Ovary (tissue), 3 donors: Measurements from ENCODE around the gene MAGI1.

Experiments used
- POLR2A ChIP-seq: fragments of 450-650 bp; IDR thresholded peaks from one replicate; pipeline ENCODE4 v1.6.1; 2017; ENCODE audit warnings: antibody characterized with exemption, mild to moderate bottlenecking, moderate library complexity
- TF ChIP-seq, protein P1 (sequence below), 3 donors: fragments of 450-650 bp in 2 of 3; fragments of 200-600 bp in 1 of 3; IDR thresholded peaks; one replicate each; pipeline versions ENCODE4 v1.5.1 to v1.8.0; 2016 to 2022; ENCODE audit warnings: antibody characterized with exemption in 3 of 3, mild to moderate bottlenecking in 1 of 3
- donor health status: DM: no; HTN: no; CAD: no.

DNA sequence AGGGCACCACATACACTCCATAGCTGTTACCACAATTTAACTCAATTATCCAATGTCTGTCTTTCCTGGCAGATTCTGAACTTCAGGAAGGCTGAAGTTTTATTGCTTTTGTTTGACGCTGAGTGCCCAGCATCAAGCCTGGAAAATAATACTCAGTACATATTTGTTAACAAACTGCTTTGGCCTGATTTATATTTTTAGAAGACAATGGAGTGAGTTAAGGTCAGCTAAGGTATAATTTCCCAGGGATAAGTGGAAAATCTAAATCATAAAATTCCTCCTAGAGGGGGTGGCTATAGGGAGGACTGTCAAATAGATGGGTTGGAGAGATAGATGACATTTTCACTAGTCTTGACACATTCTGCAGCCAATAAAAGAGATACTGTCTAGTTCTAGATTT lies 691.6 kb downstream of the MAGI1 start:
- TF ChIP-seq, protein P1, sequence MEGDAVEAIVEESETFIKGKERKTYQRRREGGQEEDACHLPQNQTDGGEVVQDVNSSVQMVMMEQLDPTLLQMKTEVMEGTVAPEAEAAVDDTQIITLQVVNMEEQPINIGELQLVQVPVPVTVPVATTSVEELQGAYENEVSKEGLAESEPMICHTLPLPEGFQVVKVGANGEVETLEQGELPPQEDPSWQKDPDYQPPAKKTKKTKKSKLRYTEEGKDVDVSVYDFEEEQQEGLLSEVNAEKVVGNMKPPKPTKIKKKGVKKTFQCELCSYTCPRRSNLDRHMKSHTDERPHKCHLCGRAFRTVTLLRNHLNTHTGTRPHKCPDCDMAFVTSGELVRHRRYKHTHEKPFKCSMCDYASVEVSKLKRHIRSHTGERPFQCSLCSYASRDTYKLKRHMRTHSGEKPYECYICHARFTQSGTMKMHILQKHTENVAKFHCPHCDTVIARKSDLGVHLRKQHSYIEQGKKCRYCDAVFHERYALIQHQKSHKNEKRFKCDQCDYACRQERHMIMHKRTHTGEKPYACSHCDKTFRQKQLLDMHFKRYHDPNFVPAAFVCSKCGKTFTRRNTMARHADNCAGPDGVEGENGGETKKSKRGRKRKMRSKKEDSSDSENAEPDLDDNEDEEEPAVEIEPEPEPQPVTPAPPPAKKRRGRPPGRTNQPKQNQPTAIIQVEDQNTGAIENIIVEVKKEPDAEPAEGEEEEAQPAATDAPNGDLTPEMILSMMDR (IDR thresholded peaks at IDR 0.05) = no peak
- no peak for TF ChIP-seq POLR2A
